Cardiac septum (tissue), 1 donor: ENCODE results near the gene MED31. TPM values are rescaled to one million over a fixed set of nuclear protein-coding genes. Genes with fewer than 3 reads are reported as not detected.
"Not testable (repeated sequence)": the region's sequence is repeated elsewhere in the genome, so short reads cannot be mapped to it uniquely, and the experiment has no call there.

Experiments used
- DNase-seq: peaks from one replicate; pipeline ENCODE4 v3.0.0-alpha.2; 2020; ENCODE audit warnings: low spot score
- intact Hi-C: fragments of 100-400 bp; cut with DNase I; formaldehyde crosslinking; loops from one replicate; pipeline ENCODE4 v1.14.0; 2022
- total RNA-seq: library from RNA; stranded (reverse); fragmentation: NEBNext Ultra II Directional; extraction: Animal tissue kit (Norgen Biotek cat#: 25700); gene quantifications from one replicate; pipeline ENCODE4 v1.2.1, GENCODE V29; 2021
- donor health status: DM: no; HTN: no; CAD: no.

The MED31 gene
- total RNA-seq, 1 donor from 2014 or later = 15.6 TPM

GRCh38 chr17:6658411-6658810 lies 7.0 kb upstream of the MED31 start:
- DNase-seq, intact Hi-C loops: not testable (repeated sequence)

- no peak for DNase-seq
- intact Hi-C loops = no loop called here
Observed at GRCh38 chr17:6657633-6658287, 6.4 kb upstream of the MED31 start.

GRCh38 chr17:6656797-6657632 lies 5.6 kb upstream of the MED31 start:
- DNase-seq = not testable (repeated sequence)

GRCh38 chr17:6655732-6656361 lies 4.4 kb upstream of the MED31 start:
- intact Hi-C loops, DNase-seq: not testable (repeated sequence)

More at GRCh38 chr17:6656797-6657632, 5.6 kb upstream of the MED31 start:
- intact Hi-C loops = not testable (repeated sequence)

GRCh38 chr17:6654841-6655731 lies 3.7 kb upstream of the MED31 start:
- DNase-seq = no peak
- intact Hi-C loops = loop anchor here (5.0 kb wide), 1 partner anchor 357 kb away; the partner anchor contains the start of gene RNASEK

- DNase-seq = no peak
- intact Hi-C loops = loop anchor here (1.0 to 5.0 kb wide), 2 partner anchors 12 to 360 kb away; partner anchors contain the start of genes KIAA0753 and RNASEK
Observed at GRCh38 chr17:6651919-6652452, 581 bp upstream of the MED31 start.

GRCh38 chr17:6648181-6648580 lies 3.2 kb downstream of the MED31 start:
- no peak for DNase-seq
- intact Hi-C loops = no loop called here

- DNase-seq = no peak
- intact Hi-C loops = no loop called here
Observed at GRCh38 chr17:6643451-6644125, 7.8 kb downstream of the MED31 start.

- intact Hi-C loops = no loop called here
- DNase-seq = no peak
Observed at GRCh38 chr17:6642592-6642991, 8.8 kb downstream of the MED31 start.

- intact Hi-C loops = no loop called here
Observed at GRCh38 chr17:6641247-6641863, 10.1 kb downstream of the MED31 start.

GRCh38 chr17:6640536-6641246 lies 10.7 kb downstream of the MED31 start, which contains the start of the genes KIAA0753 and TXNDC17:
Gene KIAA0753, minus strand, starts transcription at chr17:6640711. Its CDS starts 5,608 bp downstream, at chr17:6635103.
Gene TXNDC17, plus strand, starts transcription at chr17:6641060. Its CDS starts 23 bp downstream, at chr17:6641083.
- intact Hi-C loops = loop anchor here (1.0 kb wide), 1 partner anchor 11 kb away; the partner anchor contains the start of genes C17orf100 and MED31

More at GRCh38 chr17:6641247-6641863, 10.1 kb downstream of the MED31 start:
- DNase-seq = no peak

GRCh38 chr17:6639586-6640535 lies 11.5 kb downstream of the MED31 start:
- intact Hi-C loops = loop anchor here (1.0 kb wide), 1 partner anchor 11 kb away; the partner anchor contains the start of genes C17orf100 and MED31
- no peak for DNase-seq

More at GRCh38 chr17:6640536-6641246, 10.7 kb downstream of the MED31 start, which contains the start of the genes KIAA0753 and TXNDC17:
- DNase-seq = peak; percentile 97

- intact Hi-C loops = no loop called here
- DNase-seq = no peak
Observed at GRCh38 chr17:6639014-6639585, 12.3 kb downstream of the MED31 start.

- no peak for DNase-seq
- intact Hi-C loops = no loop called here
Observed at GRCh38 chr17:6638046-6638908, 13.1 kb downstream of the MED31 start.
